SK-N-SH treated with all-trans-retinoic acid at 6 μM for 48 hours (cell line): ENCODE measurements around the gene CCDC102A.

Source experiments
- ATAC-seq: fragments of 200-7000 bp; cut with Tn5 transposase; 3 replicates; pipeline ENCODE4 v1.9.1; 2020; ENCODE audit warnings: mild to moderate bottlenecking, moderate library complexity
- ARNTL ChIP-seq: fragments of 450-650 bp; formaldehyde crosslinking; IDR thresholded peaks from 2 replicates; pipeline ENCODE4 v1.5.0; 2020; ENCODE audit warnings: low read depth, mild to moderate bottlenecking, moderate library complexity, borderline replicate concordance
- BACH2 ChIP-seq: fragments of 250-450 bp; sonication (Bioruptor Pico); IDR thresholded peaks from 2 replicates; pipeline ENCODE4 v1.9.0; 2021; ENCODE audit warnings: mild to moderate bottlenecking, borderline replicate concordance
- ESRRG ChIP-seq: fragments of 250-450 bp; sonication (Bioruptor Pico); IDR thresholded peaks from 2 replicates; pipeline ENCODE4 v1.6.1; 2021; ENCODE audit warnings: mild to moderate bottlenecking
- GLIS3 ChIP-seq: fragments of 250-450 bp; sonication (Bioruptor Pico); IDR thresholded peaks from 2 replicates; pipeline ENCODE4 v1.5.0; 2020; ENCODE audit warnings: mild to moderate bottlenecking, moderate library complexity
- ISL1 ChIP-seq: fragments of 250-450 bp; sonication (Bioruptor Pico); IDR thresholded peaks from 2 replicates; pipeline ENCODE4 v2.1.2; 2022; ENCODE audit warnings: mild to moderate bottlenecking, moderate library complexity
- PATZ1 ChIP-seq: fragments of 250-450 bp; sonication (Bioruptor Pico); IDR thresholded peaks from 2 replicates; pipeline ENCODE4 v1.8.0; 2020; ENCODE audit warnings: mild to moderate bottlenecking, moderate library complexity, borderline replicate concordance
- POU6F1 ChIP-seq: fragments of 250-450 bp; sonication (Bioruptor Pico); IDR thresholded peaks from 2 replicates; pipeline ENCODE4 v1.8.0; 2021; ENCODE audit warnings: low read depth, mild to moderate bottlenecking, moderate library complexity, borderline replicate concordance
- PPARA ChIP-seq: fragments of 250-450 bp; sonication (Bioruptor Pico); IDR thresholded peaks from 2 replicates; pipeline ENCODE4 v1.5.0; 2020; ENCODE audit warnings: mild to moderate bottlenecking, borderline replicate concordance
- RARB ChIP-seq: fragments of 250-450 bp; sonication (Bioruptor Pico); IDR thresholded peaks from 2 replicates; pipeline ENCODE4 v1.8.0; 2021; ENCODE audit warnings: mild to moderate bottlenecking, moderate library complexity
- TCF4 ChIP-seq: fragments of 250-450 bp; sonication (Bioruptor Pico); IDR thresholded peaks from 2 replicates; pipeline ENCODE4 v1.8.0; 2021; ENCODE audit warnings: mild to moderate bottlenecking, moderate library complexity, borderline replicate concordance
- TSHZ2 ChIP-seq: fragments of 250-450 bp; sonication (Bioruptor Pico); IDR thresholded peaks from 2 replicates; pipeline ENCODE4 v1.5.0; 2020; ENCODE audit warnings: mild to moderate bottlenecking, moderate library complexity
- ZC3H10 ChIP-seq: fragments of 250-450 bp; sonication (Bioruptor Pico); IDR thresholded peaks from 2 replicates; pipeline ENCODE4 v1.5.1; 2021; ENCODE audit warnings: mild to moderate bottlenecking, moderate library complexity
- ZFP3 ChIP-seq: fragments of 250-450 bp; sonication (Bioruptor Pico); IDR thresholded peaks from 2 replicates; pipeline ENCODE4 v1.5.0; 2020; ENCODE audit warnings: mild to moderate bottlenecking, moderate library complexity
- ZFP30 ChIP-seq: fragments of 450-650 bp; formaldehyde crosslinking; IDR thresholded peaks from 2 replicates; pipeline ENCODE4 v1.5.0; 2022; ENCODE audit warnings: mild to moderate bottlenecking, moderate library complexity
- ZNF565 ChIP-seq: fragments of 450-650 bp; formaldehyde crosslinking; conservative IDR thresholded peaks from 2 replicates; pipeline ENCODE4 v1.5.0; 2020; ENCODE audit warnings: low read depth, mild to moderate bottlenecking, moderate library complexity
- ZNF70 ChIP-seq: fragments of 450-650 bp; formaldehyde crosslinking; IDR thresholded peaks from 2 replicates; pipeline ENCODE4 v1.5.0; 2020; ENCODE audit warnings: mild to moderate bottlenecking, moderate library complexity

CCDC102A gene

GRCh38 chr16:57540906-57541753 lies 4.8 kb upstream of the CCDC102A start:
- TF ChIP-seq RARB (no peak), TSHZ2 (CRISPR knock-in tag) (no peak)
- ATAC-seq: no peak

- ATAC-seq: no peak
- TF ChIP-seq POU6F1: no peak
- TF ChIP-seq PPARA (CRISPR knock-in tag): no peak
- no peak for TF ChIP-seq ZFP30
- no peak for TF ChIP-seq ZNF70
- no peak for TF ChIP-seq ESRRG
- TF ChIP-seq BACH2: no peak
- no peak for TF ChIP-seq TCF4 (CRISPR knock-in tag)
- TF ChIP-seq ZC3H10 (CRISPR knock-in tag): no peak
- TF ChIP-seq, all 23 proteins: peak for 0
Measured at GRCh38 chr16:57540387-57540786, 4.0 kb upstream of the CCDC102A start.

GRCh38 chr16:57539072-57539796 lies 2.9 kb upstream of the CCDC102A start:
- ATAC-seq: no peak

GRCh38 chr16:57538235-57538721 lies 1.9 kb upstream of the CCDC102A start:
- TF ChIP-seq TCF4 (CRISPR knock-in tag) (no peak), ESRRG (no peak)
- no peak for ATAC-seq

More at GRCh38 chr16:57539072-57539796, 2.9 kb upstream of the CCDC102A start:
- TF ChIP-seq ISL1 (CRISPR knock-in tag) (no peak), ZFP3 (CRISPR knock-in tag) (no peak), TSHZ2 (CRISPR knock-in tag) (no peak), ZC3H10 (CRISPR knock-in tag) (no peak), ZNF70 (no peak), ZNF565 (CRISPR knock-in tag) (no peak), GLIS3 (no peak), PPARA (CRISPR knock-in tag) (no peak)

GRCh38 chr16:57537581-57538234 lies 1.3 kb upstream of the CCDC102A start:
- ATAC-seq: no peak

More at GRCh38 chr16:57537581-57538234, 1.3 kb upstream of the CCDC102A start:
- no peak for TF ChIP-seq BACH2
- TF ChIP-seq PATZ1 (CRISPR knock-in tag): no peak
- TF ChIP-seq ZFP30: no peak
- TF ChIP-seq ARNTL (CRISPR knock-in tag): no peak
- TF ChIP-seq, all 23 proteins: peak for 0
